ENCODE data around the gene EMC6.

Gene EMC6

DNA sequence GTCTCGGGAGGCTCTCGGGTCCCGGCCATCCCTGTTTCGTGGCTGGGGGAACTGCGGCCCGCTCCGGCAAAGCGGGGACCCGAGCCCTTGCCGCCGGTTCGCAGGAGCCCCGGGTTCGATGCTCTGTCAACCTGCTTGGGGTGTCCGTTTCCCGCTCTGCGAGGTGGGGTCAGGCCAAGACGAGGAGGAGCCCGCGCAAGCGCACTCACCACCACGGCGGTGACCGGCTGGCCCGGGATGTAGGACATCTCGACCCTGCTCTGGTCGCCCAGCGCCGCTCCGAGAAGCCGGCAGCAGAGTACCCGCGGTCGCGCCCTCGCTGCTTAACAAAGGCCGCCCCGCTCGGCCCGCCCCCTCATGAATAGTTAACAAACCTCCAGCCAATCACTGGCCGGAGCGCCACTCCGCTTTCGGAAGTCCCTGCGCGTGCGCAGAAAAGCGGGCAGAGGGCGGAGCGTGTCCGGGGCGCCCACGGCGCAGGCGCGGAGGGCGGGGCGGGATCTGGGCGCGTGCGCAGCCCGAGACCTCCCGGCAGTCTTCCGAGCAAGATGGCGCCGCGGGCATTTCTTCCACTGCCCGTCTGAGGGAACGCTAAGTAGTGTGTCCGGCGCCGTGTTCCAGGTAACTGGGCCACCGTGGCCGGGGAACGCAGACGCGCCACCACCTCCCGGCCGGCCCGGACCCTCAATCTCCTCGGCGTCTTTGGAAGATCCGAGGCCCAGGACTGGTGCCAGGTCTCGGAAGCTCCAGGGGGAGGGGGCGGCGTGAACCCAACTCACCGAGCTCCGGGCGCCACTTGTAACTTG is at the start of gene EMC6, which contains the start of gene TAX1BP3:
Gene EMC6, plus strand, starts transcription at position 534 of the 806 bp plus-strand sequence. CDS start 335 bp downstream, outside the sequence.
Gene TAX1BP3, minus strand, starts transcription at position 300 of the 806 bp plus-strand sequence. Its CDS starts 52 bp downstream, at position 248.
- peak; percentile 98 for DNase-seq (ENCODE audit: low spot score)

DNA sequence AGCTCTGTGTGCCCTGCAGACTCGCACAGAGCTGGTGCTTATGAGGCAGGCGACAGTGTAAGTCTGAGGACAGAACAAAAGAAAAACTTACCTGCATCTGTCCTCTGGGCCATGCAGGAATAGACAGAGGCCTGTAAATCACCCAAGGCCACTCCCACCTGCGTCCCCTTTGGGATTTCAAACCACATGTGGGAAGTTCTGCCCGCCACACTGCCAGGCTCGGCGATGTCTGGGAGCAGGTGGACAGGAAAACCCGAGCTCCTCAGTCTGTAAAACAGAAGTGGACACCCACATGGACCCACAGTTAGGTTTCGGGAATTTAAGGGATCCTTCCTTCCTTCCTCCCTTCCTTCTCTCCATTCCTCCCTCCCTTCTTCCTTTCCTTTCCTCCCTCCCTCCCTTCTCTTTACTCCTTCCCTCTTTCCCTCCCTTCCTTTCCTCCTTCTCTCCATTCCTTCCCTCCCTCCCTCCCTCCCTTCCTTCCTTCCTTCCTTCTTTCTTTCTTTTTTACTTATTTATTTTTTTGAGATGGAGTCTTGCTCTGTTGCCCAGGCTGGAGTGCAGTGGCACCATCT is 47.4 kb upstream of the EMC6 start:
- no peak for DNase-seq (ENCODE audit: low spot score)

GRCh38 chr17:3622977-3623594 is 45.5 kb upstream of the EMC6 start:
- DNase-seq (ENCODE audit: low spot score): no peak

GRCh38 chr17:3626831-3627768 is 41.5 kb upstream of the EMC6 start:
- DNase-seq (ENCODE audit: low spot score): no peak

DNA sequence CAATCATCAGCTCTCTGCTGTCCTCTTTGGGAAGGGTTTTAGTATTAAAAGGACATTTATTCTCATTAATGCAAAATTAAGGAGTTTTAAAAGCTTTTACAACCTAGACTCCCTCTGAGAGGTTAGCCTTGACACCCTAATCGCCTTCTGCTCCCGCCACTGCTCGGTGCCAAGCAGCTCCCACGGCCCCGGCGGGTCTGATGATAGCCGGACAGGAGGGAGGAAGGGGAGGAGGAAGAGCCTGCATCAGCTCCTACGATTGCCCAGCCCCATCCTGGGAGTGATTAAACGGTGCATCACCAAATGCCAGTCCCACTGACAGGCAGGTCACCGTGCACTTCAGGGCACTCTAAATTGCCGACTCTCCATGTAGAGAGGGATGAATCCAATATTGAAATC is 40.8 kb upstream of the EMC6 start:
- no peak for DNase-seq (ENCODE audit: low spot score)

GRCh38 chr17:3630781-3631180 is 37.8 kb upstream of the EMC6 start:
- peak; percentile 40 for DNase-seq (ENCODE audit: low spot score)

GRCh38 chr17:3632287-3632686 is 36.3 kb upstream of the EMC6 start:
- no peak for DNase-seq (ENCODE audit: low spot score)

- DNase-seq (ENCODE audit: low spot score): no peak
These were observed 33.0 kb upstream of the EMC6 start for GRCh38 chr17:3635474-3636153.

- peak; percentile 99 for DNase-seq (ENCODE audit: low spot score)
These were observed 32.3 kb upstream of the EMC6 start, which contains the start of the genes CTNS and SHPK for GRCh38 chr17:3636154-3636907. Gene CTNS (plus strand): TSS chr17:3636760. CDS start chr17:3640207, 3,447 bp downstream. Gene SHPK (minus strand): TSS chr17:3636250. CDS start chr17:3636219, 31 bp downstream.

- no peak for DNase-seq (ENCODE audit: low spot score)
These were observed 31.7 kb upstream of the EMC6 start for GRCh38 chr17:3636908-3637373.

- DNase-seq (ENCODE audit: low spot score): peak; percentile 71
These were observed 28.5 kb upstream of the EMC6 start for GRCh38 chr17:3639981-3640596.

GRCh38 chr17:3641014-3641413 is 27.6 kb upstream of the EMC6 start:
- DNase-seq (ENCODE audit: low spot score): no peak

DNA sequence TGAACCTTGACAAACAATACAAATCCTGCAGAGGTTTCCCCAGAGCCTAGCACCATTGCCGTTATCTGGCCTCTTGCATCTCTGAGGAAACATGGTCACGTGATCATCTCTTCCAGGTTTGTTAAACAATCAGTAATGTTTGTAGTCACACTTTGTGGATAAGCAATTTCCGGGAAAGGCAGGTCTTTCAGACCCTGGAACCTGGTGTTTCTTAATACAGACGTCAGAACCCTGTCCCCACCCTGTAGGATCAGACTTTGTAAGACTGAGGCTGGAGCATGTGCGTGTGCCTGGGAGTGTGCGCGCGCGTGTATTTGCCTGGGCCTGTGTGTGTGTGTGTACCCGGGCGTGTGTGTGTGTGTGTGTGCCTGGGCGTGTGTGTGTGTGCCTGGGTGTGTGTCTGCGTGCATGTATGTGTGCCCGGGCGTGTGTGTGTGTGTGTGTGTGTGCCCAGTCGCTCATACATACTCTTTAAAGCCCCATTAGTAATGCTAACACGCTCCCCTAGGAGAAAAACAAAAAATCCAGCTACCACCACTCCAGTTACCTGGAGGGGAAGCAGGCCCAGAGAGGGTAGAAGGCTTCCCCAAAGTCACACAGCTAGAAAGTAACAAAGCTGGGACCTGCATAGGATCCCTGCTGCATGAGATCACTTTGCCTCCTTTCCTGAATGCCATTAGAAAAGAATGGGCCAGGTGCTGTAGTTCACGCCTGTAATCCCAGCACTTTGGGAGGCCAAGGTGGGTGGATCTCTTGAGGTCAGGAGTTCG is 26.7 kb upstream of the EMC6 start:
- DNase-seq (ENCODE audit: low spot score): no peak

GRCh38 chr17:3643889-3644349 is 24.7 kb upstream of the EMC6 start:
- DNase-seq (ENCODE audit: low spot score): no peak

DNA sequence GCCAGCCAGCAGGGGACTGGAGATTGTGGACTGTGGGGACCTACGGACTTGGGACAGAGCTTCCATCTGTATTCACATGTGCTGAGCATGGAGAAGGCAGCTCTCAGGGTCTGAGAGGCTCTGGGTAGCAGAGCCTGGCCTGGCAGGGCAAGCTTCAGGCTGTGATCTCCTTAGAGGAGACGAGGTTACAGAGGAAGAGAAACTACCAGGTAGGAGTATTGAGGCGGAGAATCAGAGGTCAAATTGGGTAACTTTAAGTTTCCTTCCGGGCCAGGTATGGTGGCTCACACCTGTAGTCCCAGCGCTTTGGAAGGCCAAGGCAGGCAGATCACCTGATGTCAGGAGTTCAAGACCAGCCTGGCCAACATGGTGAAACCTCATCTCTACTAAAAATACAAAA is 23.3 kb upstream of the EMC6 start:
- no peak for DNase-seq (ENCODE audit: low spot score)

GRCh38 chr17:3647251-3647650 is 21.4 kb upstream of the EMC6 start:
- no peak for DNase-seq (ENCODE audit: low spot score)

- DNase-seq (ENCODE audit: low spot score): peak; percentile 73
These were observed 20.6 kb upstream of the EMC6 start for GRCh38 chr17:3647769-3648555.

GRCh38 chr17:3655766-3656165 is 12.8 kb upstream of the EMC6 start:
- DNase-seq (ENCODE audit: low spot score): no peak
